Gastrocnemius medialis (tissue), 4 donors: Measurements from ENCODE around the gene TEX35.

Experiments
- CTCF ChIP-seq, 5 experiments: fragments of 450-650 bp in 3 of 5; fragments of 200-600 bp in 2 of 5; sonication (generic) in 2 of 5; IDR thresholded peaks in 4 of 5; conservative IDR thresholded peaks in 1 of 5; 1 replicate in 4 of 5; 2 replicates in 1 of 5; pipeline ENCODE4 v1.5.1; 2016 to 2019; ENCODE audit warnings: antibody characterized with exemption in 5 of 5, mild to moderate bottlenecking in 3 of 5, moderate library complexity in 3 of 5
- POLR2A ChIP-seq, 2 donors: fragments of 450-650 bp; IDR thresholded peaks; one replicate each; pipeline ENCODE4 v1.6.1; 2017; ENCODE audit warnings: antibody characterized with exemption in 2 of 2, mild to moderate bottlenecking in 2 of 2, moderate library complexity in 2 of 2

GRCh38 chr1:178516110-178516509, 3.2 kb downstream of the TEX35 start:
- TF ChIP-seq CTCF (IDR thresholded peaks at IDR 0.05 in 4 of 5, conservative IDR thresholded peaks at IDR 0.05 in 1 of 5) (no peak), POLR2A (IDR thresholded peaks at IDR 0.05) (no peak)
